Sigmoid colon (tissue), 7 donors: ENCODE measurements around the gene EVI2A. TPM values are rescaled to one million over a fixed set of nuclear protein-coding genes. Genes with fewer than 3 reads are reported as not detected.

Experiments
- DNase-seq: peaks from one replicate; pipeline ENCODE4 v3.0.0-alpha.2; 2019
- H3K27ac ChIP-seq, 4 donors: fragments of 200-600 bp; sonication (generic); one replicate each; pipeline ENCODE4 v1.5.1; 2016 to 2019; ENCODE audit warnings: mild to moderate bottlenecking in 1 of 4
- H3K27me3 ChIP-seq, 3 donors: fragments of 200-600 bp; sonication (generic); one replicate each; pipeline ENCODE4 v1.5.1; 2019; ENCODE audit warnings: mild to moderate bottlenecking in 1 of 3
- H3K36me3 ChIP-seq, 4 donors: fragments of 200-600 bp; sonication (generic); one replicate each; pipeline ENCODE4 v1.5.1; 2016 to 2019
- H3K4me1 ChIP-seq, 4 donors: fragments of 200-600 bp; sonication (generic); one replicate each; pipeline ENCODE4 v1.5.1; 2017 to 2019
- H3K4me3 ChIP-seq, 4 donors: fragments of 200-600 bp; sonication (generic); one replicate each; pipeline ENCODE4 v1.5.1; 2017 to 2019; ENCODE audit warnings: mild to moderate bottlenecking in 2 of 4, moderate library complexity in 1 of 4
- H3K9me3 ChIP-seq, 4 donors: fragments of 200-600 bp in 3 of 4; sonication (generic) in 3 of 4; one replicate each; pipeline versions ENCODE4 v1.5.1 to v1.6.1; 2013 to 2019
- CTCF ChIP-seq, 4 experiments: fragments of 450-650 bp in 3 of 4; fragments of 200-600 bp in 1 of 4; IDR thresholded peaks; one replicate each; pipeline ENCODE4 v1.5.1; 2016 to 2019; ENCODE audit warnings: antibody characterized with exemption in 4 of 4, mild to moderate bottlenecking in 3 of 4, moderate library complexity in 2 of 4
- EP300 ChIP-seq, 4 donors: sonication (generic); formaldehyde crosslinking; IDR thresholded peaks; one replicate each; pipeline ENCODE4 v1.6.1; 2017; ENCODE audit warnings: antibody characterized with exemption in 4 of 4
- POLR2A ChIP-seq, 2 donors: fragments of 450-650 bp; IDR thresholded peaks; one replicate each; pipeline ENCODE4 v1.6.1; 2016; ENCODE audit warnings: antibody characterized with exemption in 2 of 2, mild to moderate bottlenecking in 2 of 2, moderate library complexity in 2 of 2
- POLR2AphosphoS5 ChIP-seq, 4 donors: sonication (generic); formaldehyde crosslinking; IDR thresholded peaks; one replicate each; pipeline ENCODE4 v1.6.1; 2017; ENCODE audit warnings: antibody characterized with exemption in 4 of 4
- WGBS, 2 donors: extraction: QIAGEN DNeasy Blood & Tissue Kit; methylation state at CpG; one replicate each; pipeline ENCODE4 v1.1.7; 2013; 5-methylcytosine and 5-hydroxymethylcytosine counted together
- intact Hi-C: fragments of 100-400 bp; cut with DNase I; formaldehyde crosslinking; loops from one replicate; pipeline ENCODE4 v1.15.1; 2023
- polyA plus RNA-seq, 3 donors: library from polyadenylated mRNA; stranded (reverse); fragments of 200-250 nt; gene quantifications; one replicate each; pipeline ENCODE4 v1.2.3, GENCODE V29; 2013
- total RNA-seq, 4 donors: library from RNA; depleted of rRNA; stranded (reverse); fragments of >200 nt; gene quantifications; one replicate each; pipeline ENCODE4 v1.1.0, GENCODE V29; 2016
- donor health status: healthy with polysubstance abuse.
- donor health status: Bipolar disorder and iron deficiency.
- donor health status: healthy.

The EVI2A gene
- total and polyA plus RNA-seq, 7 donors: 6.9 to 23.0 (median 9.0) TPM

DNA sequence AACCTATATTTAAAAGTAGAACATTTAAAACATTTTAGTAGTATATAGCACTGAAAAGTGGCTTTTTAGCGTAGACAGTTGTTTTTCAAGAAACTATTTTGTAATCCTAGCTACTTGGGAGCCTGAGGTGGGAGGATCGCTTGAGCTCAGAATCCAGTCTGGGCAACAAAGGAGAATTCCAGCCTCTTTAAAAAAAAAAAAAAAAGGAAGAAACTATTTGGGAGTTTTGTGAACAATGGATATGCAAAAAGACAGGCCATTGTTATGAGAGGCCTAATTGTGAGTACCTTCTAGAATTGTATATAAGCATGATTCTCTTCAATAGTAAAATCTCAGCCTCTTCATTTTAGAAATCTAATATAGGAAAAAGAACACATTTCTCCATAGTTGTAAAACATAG is 42.0 kb downstream of the EVI2A start:
- no peak for DNase-seq
- intact Hi-C loops: no loop called here
- TF ChIP-seq EP300 (IDR thresholded peaks at IDR 0.05) (no peak), POLR2A (IDR thresholded peaks at IDR 0.05) (no peak), POLR2AphosphoS5 (IDR thresholded peaks at IDR 0.05) (no peak), CTCF (IDR thresholded peaks at IDR 0.05) (no peak)
- 98 to 99% methylated on average over 2 of the region's 2 CpGs for WGBS, 2 donors
- no peaks in the 10 kb centered on the region for H3K9me3 ChIP-seq
- peaks cover 0 to 14% (median 3%) of the 10 kb centered on the region in 4 donors for H3K36me3 ChIP-seq
- no peak overlapping the region for H3K4me3 ChIP-seq
- H3K27ac ChIP-seq: no peak overlapping the region
- no peaks in the 10 kb centered on the region for H3K27me3 ChIP-seq
- H3K4me1 ChIP-seq: peaks cover 0 to 2% (median 0%) of the 10 kb centered on the region in 4 donors

- WGBS, 2 donors: 92 to 98% methylated on average over 1 of the region's 1 CpG
Observed at GRCh38 chr17:31275116-31275515, 46.3 kb downstream of the EVI2A start.

DNA sequence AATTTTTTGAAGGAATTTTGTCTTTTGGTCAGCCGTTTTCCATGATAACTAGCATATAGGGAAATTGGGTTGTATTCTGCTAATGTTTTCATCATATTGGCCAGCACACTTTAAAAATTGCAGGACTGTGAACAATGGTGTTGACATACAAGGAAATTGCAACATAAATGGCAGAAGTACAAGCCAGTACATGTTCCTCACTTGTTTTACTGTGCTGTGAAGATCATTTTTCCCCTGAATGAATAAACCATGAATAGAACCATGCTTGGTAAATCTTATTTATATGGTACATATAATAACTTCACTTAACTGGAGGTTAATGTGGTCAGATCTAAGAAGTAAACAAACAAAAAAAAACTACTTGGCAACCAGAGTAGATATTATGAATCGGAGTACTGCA is 47.2 kb downstream of the EVI2A start:
- H3K27ac ChIP-seq: peak overlapping the region in 2 of 4 donors; percentile 5 to 16
- no peaks in the 10 kb centered on the region for H3K9me3 ChIP-seq
- H3K4me3 ChIP-seq: no peak overlapping the region
- 81 to 83% methylated on average over 2 of the region's 2 CpGs for WGBS, 2 donors
- peaks cover 0 to 26% (median 3%) of the 10 kb centered on the region in 4 donors for H3K36me3 ChIP-seq
- TF ChIP-seq CTCF (IDR thresholded peaks at IDR 0.05) (no peak), POLR2A (IDR thresholded peaks at IDR 0.05) (no peak), EP300 (IDR thresholded peaks at IDR 0.05) (no peak), POLR2AphosphoS5 (IDR thresholded peaks at IDR 0.05) (peak in 1 of 4 donors; percentile 60)
- DNase-seq: no peak
- H3K4me1 ChIP-seq: peaks cover 0 to 28% (median 14%) of the 10 kb centered on the region in 4 donors
- intact Hi-C loops: no loop called here
- H3K27me3 ChIP-seq: no peaks in the 10 kb centered on the region

More at GRCh38 chr17:31275116-31275515, 46.3 kb downstream of the EVI2A start:
- peaks cover 0 to 20% (median 7%) of the 10 kb centered on the region in 4 donors for H3K4me1 ChIP-seq
- H3K27me3 ChIP-seq: no peaks in the 10 kb centered on the region
- TF ChIP-seq POLR2AphosphoS5 (IDR thresholded peaks at IDR 0.05) (no peak), EP300 (IDR thresholded peaks at IDR 0.05) (no peak), CTCF (IDR thresholded peaks at IDR 0.05) (no peak), POLR2A (IDR thresholded peaks at IDR 0.05) (no peak)
- H3K9me3 ChIP-seq: no peaks in the 10 kb centered on the region
- peaks cover 0 to 23% (median 3%) of the 10 kb centered on the region in 4 donors for H3K36me3 ChIP-seq
- DNase-seq: no peak
- no peak overlapping the region for H3K27ac ChIP-seq
- intact Hi-C loops: no loop called here
- no peak overlapping the region for H3K4me3 ChIP-seq

- 81 to 84% methylated on average over 1 of the region's 1 CpG for WGBS, 2 donors
Observed at GRCh38 chr17:31273516-31273915, 47.9 kb downstream of the EVI2A start.

More at GRCh38 chr17:31273516-31273915, 47.9 kb downstream of the EVI2A start:
- TF ChIP-seq POLR2AphosphoS5 (IDR thresholded peaks at IDR 0.05): no peak
- TF ChIP-seq EP300 (IDR thresholded peaks at IDR 0.05): no peak
- no peak for TF ChIP-seq POLR2A (IDR thresholded peaks at IDR 0.05)
- TF ChIP-seq CTCF (IDR thresholded peaks at IDR 0.05): no peak
- DNase-seq: no peak
- intact Hi-C loops: no loop called here
- no peaks in the 10 kb centered on the region for H3K27me3 ChIP-seq
- no peak overlapping the region for H3K4me3 ChIP-seq
- peaks cover 0 to 26% (median 3%) of the 10 kb centered on the region in 4 donors for H3K36me3 ChIP-seq
- no peaks in the 10 kb centered on the region for H3K9me3 ChIP-seq
- peak overlapping the region in 1 of 4 donors; percentile 16 for H3K27ac ChIP-seq
- H3K4me1 ChIP-seq: peaks cover 0 to 32% (median 17%) of the 10 kb centered on the region in 4 donors
